ENCODE data around the gene DZIP1. TPM values are rescaled to one million over a fixed set of nuclear protein-coding genes. Genes with fewer than 3 reads are reported as not detected.

Gene DZIP1
- polyA plus RNA-seq, 4 donors: 59.6 to 71.4 (median 64.9) TPM

DNA sequence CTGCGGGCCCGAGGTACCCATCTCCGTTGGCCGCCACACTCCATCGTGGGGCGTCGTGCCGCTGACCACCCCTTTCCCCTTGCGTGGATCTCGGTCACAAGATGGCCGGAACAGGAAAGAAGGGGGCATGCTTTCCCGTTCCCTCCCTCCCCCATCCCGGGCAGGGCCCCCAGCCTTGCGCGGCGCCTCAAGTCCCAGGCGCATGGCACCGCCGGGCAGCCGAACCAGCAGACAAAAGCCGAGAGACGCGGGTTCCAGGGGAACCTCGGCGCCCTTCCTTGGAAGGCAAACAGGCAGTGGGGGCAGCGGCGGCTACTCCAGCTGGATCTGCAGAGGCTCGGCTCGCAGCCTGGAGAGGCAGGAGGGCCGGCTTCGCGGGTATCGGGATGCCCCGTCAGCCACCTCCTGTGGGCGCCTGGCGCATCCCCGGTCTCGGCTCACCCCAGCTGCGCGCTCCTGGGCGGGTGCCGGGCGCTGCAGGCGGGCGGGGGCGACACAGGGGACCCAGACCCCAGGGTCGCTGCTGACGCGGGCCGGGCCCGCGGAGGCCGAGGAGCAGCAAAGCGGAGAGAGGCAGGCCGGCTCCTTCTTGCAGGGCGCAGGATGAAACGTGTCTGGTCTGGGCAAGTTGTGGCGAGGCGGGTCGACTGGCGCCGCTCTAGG, 439 bp downstream of the DZIP1 start:
- peak in 1 of 4 donors; percentile 28 for DNase-seq (ENCODE audit: low read depth in 4 of 4, low spot score in 3 of 4)

DNA sequence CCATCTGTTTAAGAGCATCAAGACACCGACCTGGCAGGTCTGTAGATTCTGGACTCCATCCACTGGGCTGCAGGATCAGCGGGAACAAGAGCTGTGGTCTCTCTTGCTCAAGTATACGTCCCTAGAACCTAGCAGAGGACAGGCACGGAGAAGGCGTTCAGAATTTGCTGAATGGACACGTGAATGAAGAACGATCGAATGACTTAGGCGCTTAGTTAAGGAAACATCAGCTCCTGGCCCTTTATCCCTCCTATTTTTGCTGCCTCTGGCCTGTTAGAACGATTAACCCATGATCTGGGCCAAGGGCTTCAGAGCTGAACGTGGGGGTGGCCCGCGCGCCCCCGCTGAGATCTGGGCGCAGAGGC, 953 bp downstream of the DZIP1 start:
- DNase-seq (ENCODE audit: low read depth in 4 of 4, low spot score in 3 of 4): peak in 1 of 4 donors; percentile 33

DNA sequence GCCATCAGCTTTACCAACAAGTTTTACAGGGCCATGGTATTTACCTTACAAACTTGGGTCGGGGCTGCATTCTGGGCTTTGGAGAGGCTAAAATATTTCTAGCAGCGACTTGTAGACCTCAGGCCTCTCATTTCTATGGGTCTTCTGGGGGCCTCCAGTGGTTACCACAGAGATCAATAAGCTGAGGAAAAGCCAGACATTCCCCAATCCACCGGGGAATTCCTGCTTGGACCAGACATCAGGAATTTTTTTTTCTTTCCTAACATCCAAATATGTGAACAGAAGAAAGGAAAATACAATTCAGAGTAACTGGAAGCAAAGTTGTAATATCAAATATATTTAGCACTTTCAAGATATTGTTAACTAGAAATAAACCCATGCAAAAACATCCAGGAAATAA, 1.5 kb downstream of the DZIP1 start:
- no peak for DNase-seq (ENCODE audit: low read depth in 4 of 4, low spot score in 3 of 4)

- DNase-seq (ENCODE audit: low read depth in 4 of 4, low spot score in 3 of 4): no peak
These were observed 2.4 kb downstream of the DZIP1 start for GRCh38 chr13:95642028-95642621.

- DNase-seq (ENCODE audit: low read depth in 4 of 4, low spot score in 3 of 4): no peak
These were observed 3.0 kb downstream of the DZIP1 start for GRCh38 chr13:95641291-95642027.

- DNase-seq (ENCODE audit: low read depth in 4 of 4, low spot score in 3 of 4): no peak
These were observed 7.7 kb downstream of the DZIP1 start for GRCh38 chr13:95636853-95637252.

DNA sequence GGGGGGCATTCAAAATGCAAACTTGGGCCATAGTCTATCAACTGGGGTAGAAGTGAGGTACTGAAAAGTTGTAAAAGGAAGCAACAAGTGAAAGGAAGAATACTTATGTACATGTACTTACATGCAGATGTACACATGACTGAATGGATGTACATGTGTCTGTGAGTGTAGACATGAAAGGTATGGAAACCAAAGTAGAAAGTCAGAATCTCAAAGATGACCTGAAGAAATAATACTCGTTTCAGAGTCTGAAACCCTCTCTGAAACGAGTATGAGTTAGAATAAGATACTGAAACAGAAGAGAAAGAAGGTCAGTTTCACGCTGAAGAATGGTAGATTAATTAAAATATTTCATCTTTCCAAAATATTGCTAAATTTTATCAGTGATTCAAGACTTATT, 13.9 kb downstream of the DZIP1 start:
- DNase-seq (ENCODE audit: low read depth in 4 of 4, low spot score in 3 of 4): no peak

DNA sequence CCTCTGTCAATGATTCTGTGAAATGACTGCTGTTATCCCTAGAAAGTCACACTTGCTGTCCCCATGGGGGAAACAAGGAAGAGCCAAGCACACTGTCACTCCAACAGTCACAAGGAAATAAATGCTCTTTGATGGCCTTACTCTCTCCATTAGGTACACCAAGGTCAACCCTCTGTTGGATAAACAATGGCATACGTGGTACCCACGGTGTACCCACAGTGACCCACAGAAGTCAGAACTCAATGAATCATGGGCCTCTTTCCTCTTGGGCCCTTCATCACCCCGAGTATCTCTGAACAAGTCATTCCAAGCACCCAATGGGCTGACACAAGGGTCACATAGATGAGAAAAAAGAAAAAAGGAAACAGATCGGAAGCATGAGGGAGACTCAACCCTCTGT, 15.4 kb downstream of the DZIP1 start:
- DNase-seq (ENCODE audit: low read depth in 4 of 4, low spot score in 3 of 4): no peak

GRCh38 chr13:95628488-95628887, 16.0 kb downstream of the DZIP1 start:
- DNase-seq (ENCODE audit: low read depth in 4 of 4, low spot score in 3 of 4): no peak

DNA sequence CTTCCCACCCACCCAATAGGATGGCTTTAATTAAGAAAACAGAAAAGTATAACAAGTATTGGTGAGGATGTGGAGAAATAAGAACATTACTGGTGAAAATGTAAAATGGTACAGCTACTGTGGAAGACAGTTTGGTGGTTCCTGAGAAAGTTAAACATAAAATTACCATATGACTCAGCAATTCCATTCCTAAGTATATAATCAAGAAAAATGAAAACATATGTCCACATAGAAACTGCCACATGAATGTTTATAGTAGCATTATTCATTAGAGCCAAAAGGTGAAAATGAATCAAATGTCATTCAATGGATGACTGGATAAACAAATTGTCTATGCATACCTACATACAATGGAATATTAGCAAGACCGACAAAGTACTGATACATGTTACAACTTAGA, 16.9 kb downstream of the DZIP1 start:
- no peak for DNase-seq (ENCODE audit: low read depth in 4 of 4, low spot score in 3 of 4)

GRCh38 chr13:95626768-95627167, 17.7 kb downstream of the DZIP1 start:
- no peak for DNase-seq (ENCODE audit: low read depth in 4 of 4, low spot score in 3 of 4)

GRCh38 chr13:95624020-95624419, 20.5 kb downstream of the DZIP1 start:
- DNase-seq (ENCODE audit: low read depth in 4 of 4, low spot score in 3 of 4): peak in 1 of 4 donors; percentile 40

- DNase-seq (ENCODE audit: low read depth in 4 of 4, low spot score in 3 of 4): no peak
These were observed 21.4 kb downstream of the DZIP1 start for GRCh38 chr13:95623141-95623540.

DNA sequence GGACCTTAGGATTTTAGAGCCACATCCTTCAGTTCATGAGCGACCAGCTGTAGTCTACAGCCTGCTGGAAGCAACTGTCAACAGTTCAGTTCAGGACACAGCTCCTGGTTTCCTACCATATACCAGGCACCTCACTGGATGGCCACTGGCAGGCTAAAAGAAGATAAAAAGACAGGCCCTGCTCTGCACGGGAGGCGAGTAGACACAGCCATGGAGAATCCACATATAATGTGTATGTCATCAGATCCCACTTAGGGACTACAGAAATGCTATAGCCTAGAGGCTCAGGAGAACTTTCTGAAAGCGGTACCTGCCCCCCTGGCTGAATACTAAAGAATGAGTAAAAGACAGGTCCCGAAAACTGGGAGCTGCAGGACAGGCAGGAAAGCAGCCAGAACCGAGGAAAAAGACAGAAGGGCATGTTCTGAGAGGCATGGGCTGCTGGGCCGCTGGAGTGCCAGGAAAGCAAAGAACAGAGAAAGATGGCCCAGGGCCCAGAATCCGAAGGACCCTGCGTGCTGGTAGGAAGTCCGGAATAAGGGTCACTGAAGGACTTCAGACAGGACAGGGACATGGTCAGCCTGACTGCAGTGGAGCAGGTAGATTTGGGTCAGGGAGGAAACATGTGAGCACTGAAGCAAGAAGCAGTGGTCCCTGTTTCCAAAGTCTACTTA, 23.5 kb downstream of the DZIP1 start:
- DNase-seq (ENCODE audit: low read depth in 4 of 4, low spot score in 3 of 4): no peak

DNA sequence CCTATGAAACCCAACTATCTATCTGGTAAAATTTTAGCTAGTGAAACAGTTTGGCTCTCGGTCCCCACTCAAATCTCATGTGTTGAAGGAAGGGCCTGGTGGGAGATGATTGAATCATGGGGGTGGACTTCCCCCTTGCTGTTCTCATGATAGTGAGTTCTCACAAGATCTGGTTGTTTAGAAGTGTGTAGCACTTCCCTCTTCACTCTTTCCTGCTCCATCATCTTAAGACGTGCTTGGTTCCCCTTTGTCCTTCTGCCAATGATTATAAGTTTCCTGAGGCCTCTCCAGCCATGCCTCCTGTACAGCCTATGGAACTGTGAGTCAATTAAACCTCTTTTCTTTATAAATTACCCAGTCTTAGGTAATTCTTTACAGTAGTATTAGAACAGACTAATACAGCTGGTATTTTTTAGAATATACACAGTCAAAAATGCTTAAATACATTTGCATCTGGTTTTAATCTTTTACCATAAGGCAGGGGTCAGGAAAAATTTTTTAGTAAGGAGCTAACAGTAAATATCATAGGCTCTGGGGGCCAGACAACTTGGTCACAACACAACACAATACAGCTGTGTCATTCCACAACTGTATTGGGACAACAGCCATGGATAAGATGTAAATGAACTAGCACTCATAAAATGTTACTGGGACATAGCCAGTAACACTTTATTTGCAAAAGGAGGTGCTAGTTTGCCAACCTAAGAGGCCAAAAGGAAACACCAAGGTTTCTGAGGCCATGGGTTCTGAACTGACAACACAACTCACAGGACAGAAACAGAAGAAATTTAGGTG, 24.3 kb downstream of the DZIP1 start:
- no peak for DNase-seq (ENCODE audit: low read depth in 4 of 4, low spot score in 3 of 4)

- no peak for DNase-seq (ENCODE audit: low read depth in 4 of 4, low spot score in 3 of 4)
These were observed 29.0 kb downstream of the DZIP1 start for GRCh38 chr13:95615539-95615938.

- DNase-seq (ENCODE audit: low read depth in 4 of 4, low spot score in 3 of 4): no peak
These were observed 29.8 kb downstream of the DZIP1 start for GRCh38 chr13:95614641-95615245.

DNA sequence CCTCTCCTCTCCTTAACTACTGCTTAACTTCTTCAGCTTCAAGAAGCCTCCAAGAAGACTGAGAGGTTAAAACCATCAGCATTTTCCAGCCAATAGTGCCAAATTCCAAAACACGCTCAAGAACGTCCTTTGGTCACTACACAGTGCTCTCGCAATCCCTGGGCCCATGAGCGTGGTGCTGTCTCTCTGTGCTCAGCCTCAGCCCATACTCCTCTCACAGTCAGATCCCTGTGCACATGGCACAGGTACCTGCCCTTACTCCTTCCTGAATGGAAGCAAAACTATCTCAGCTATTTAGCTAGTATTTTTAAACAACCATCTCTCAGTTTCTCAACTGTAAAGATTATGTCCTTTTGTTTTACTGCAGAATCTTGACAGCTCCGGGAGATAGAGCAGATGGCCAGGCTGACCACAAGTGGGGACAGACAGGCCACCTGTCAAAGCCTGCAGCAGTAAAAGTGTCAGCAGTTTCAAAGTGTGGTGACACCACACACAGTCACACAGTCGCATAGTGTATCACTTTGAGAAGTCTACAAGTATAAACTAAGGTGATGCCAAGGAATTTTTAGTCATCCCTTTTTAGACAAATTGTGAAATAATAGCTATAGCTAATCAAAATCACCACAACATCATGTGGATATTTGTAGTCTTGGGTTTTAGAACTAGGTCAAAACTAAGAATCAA, 35.7 kb downstream of the DZIP1 start:
- no peak for DNase-seq (ENCODE audit: low read depth in 4 of 4, low spot score in 3 of 4)

DNA sequence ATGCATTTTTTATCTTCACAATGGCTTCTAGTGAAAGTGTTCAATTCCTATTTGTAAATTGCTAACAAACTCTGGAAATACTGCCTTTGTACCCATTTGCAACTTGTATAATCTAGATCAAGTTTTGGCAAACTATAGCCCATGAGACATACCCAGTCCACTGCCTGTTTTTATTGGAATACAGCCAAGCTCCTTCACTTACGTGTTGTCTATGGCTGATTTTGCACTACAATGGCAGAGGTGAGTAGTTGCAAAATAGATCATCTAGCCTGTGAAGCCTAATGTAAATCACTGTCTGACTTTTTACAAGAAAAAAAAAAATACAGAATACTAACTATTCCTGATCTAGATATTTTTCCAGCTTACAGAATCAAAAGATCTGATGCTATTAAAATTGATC, 37.1 kb downstream of the DZIP1 start:
- no peak for DNase-seq (ENCODE audit: low read depth in 4 of 4, low spot score in 3 of 4)
